EL (cell line): ENCODE data around the gene WIPI1.
"Not testable (repeated sequence)": the region's sequence is repeated elsewhere in the genome, so short reads cannot be mapped to it uniquely, and the experiment has no call there.

ENCODE experiments used
- DNase-seq: peaks from one replicate; pipeline ENCODE4 v3.0.0-alpha.2; 2016

Gene WIPI1

GRCh38 chr17:68457168-68457538, at the start of gene WIPI1:
Gene WIPI1 (minus strand): TSS chr17:68457496. CDS start chr17:68457421, 75 bp downstream.
- DNase-seq: no peak

GRCh38 chr17:68505951-68506350, 48.7 kb upstream of the WIPI1 start:
- no peak for DNase-seq

- no peak for DNase-seq
These were observed 43.8 kb upstream of the WIPI1 start for GRCh38 chr17:68501074-68501473.

GRCh38 chr17:68499587-68499986, 42.3 kb upstream of the WIPI1 start:
- no peak for DNase-seq

GRCh38 chr17:68498479-68499326, 41.4 kb upstream of the WIPI1 start:
- no peak for DNase-seq

- DNase-seq: no peak
These were observed 40.6 kb upstream of the WIPI1 start for GRCh38 chr17:68497885-68498319.

- DNase-seq: no peak
These were observed 37.8 kb upstream of the WIPI1 start for GRCh38 chr17:68495081-68495480.

- DNase-seq: not testable (repeated sequence)
These were observed 35.2 kb upstream of the WIPI1 start for GRCh38 chr17:68492394-68493054.

GRCh38 chr17:68491381-68492231, 34.3 kb upstream of the WIPI1 start:
- no peak for DNase-seq

- DNase-seq: no peak
These were observed 32.6 kb upstream of the WIPI1 start for GRCh38 chr17:68489919-68490318.

- no peak for DNase-seq
These were observed 27.2 kb upstream of the WIPI1 start for GRCh38 chr17:68484458-68484857.

GRCh38 chr17:68482576-68483041, 25.3 kb upstream of the WIPI1 start:
- no peak for DNase-seq

- no peak for DNase-seq
These were observed 23.6 kb upstream of the WIPI1 start for GRCh38 chr17:68480885-68481284.

- no peak for DNase-seq
These were observed 13.7 kb upstream of the WIPI1 start for GRCh38 chr17:68470961-68471360.

- peak; percentile 56 for DNase-seq
These were observed 11.5 kb upstream of the WIPI1 start for GRCh38 chr17:68468788-68469187.

- no peak for DNase-seq
These were observed 11.0 kb upstream of the WIPI1 start for GRCh38 chr17:68468334-68468733.

- no peak for DNase-seq
These were observed 6.1 kb upstream of the WIPI1 start for GRCh38 chr17:68463211-68464019.

- DNase-seq: peak; percentile 83
These were observed 5.3 kb upstream of the WIPI1 start for GRCh38 chr17:68462381-68463210.

- DNase-seq: no peak
These were observed 4.3 kb upstream of the WIPI1 start for GRCh38 chr17:68461589-68461988.

GRCh38 chr17:68461122-68461539, 3.8 kb upstream of the WIPI1 start:
- no peak for DNase-seq

- no peak for DNase-seq
These were observed 3.4 kb upstream of the WIPI1 start for GRCh38 chr17:68460715-68461114.
